ENCODE measurements around the gene SLC35A2.

Gene SLC35A2

DNA sequence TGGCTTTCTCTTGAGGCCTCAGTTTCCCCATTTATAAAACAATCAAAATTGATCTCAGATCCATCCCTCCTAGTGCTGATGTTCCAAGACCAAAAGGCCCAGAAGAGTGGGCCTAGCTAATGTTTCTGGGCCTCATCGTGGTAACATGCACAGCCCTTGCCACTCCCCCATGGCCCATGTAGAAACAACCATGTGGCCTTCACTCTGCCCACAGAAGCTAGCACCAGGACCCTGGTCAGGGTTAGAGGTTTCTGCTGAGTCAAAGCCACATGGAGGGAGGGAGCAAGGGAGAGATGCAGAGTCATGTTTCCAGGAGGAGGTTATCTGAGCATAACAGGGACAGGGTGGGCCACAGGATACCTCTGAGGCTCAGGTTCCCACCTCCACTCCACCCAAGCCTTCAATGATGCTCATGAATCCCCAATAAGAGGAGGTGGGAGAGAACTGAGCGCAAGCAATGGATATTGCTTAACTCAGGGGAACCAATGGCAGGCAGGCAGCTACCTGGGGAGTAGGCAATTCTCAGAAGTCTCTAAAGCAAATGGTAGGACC, 29.0 kb upstream of the SLC35A2 start:
- no peak overlapping the region for H2AFZ ChIP-seq (ENCODE audit: low read length, unreplicated experiment)
- no peaks in the 10 kb centered on the region for H3K4me1 ChIP-seq (ENCODE audit: control insufficient read depth, insufficient read depth, low read length, unreplicated experiment)
- H3K79me2 ChIP-seq (ENCODE audit: control insufficient read depth, insufficient read depth, low read length, unreplicated experiment): peaks cover 26% of the 10 kb centered on the region
- H3K27me3 ChIP-seq (ENCODE audit: insufficient read depth, low read length): no peaks in the 10 kb centered on the region
- no peaks in the 10 kb centered on the region for H3K36me3 ChIP-seq (ENCODE audit: insufficient read depth, low read length)
- no peak overlapping the region for H3K4me3 ChIP-seq (ENCODE audit: low read depth, low read length)
- H3K27ac ChIP-seq (ENCODE audit: low read depth, low read length): no peak overlapping the region

DNA sequence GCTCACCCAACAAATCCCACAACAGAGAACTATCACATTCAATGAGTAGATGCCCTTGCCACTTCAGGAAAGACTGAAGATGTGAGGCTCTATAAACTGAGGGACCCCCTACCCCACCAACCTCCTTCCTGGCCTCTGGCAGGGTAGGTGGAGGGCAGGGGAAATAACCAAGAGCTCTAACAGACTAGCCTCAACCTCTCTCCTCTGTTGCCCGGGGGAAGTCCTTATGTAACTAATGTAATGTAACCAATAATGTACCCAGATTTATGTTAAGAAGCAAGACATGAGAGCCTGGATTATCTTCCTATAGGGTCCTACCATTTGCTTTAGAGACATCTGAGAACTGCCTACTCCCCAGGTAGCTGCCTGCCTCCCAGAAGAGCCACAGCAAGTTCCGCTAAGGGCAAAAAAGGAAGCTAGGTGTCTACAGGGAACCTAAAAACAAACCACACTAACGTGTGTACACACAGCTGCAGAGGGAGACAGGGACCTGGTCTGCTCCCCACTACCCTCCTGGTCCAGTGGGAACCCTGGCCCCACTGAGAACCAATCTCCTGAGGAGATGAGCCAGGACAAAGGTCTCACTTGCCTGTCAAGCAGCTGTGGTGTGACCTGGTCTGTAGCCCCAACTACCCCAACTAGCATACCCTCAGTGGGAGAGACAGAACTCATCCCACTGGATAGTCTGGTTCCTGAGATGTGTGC, 28.2 kb upstream of the SLC35A2 start:
- Histone ChIP-seq H3K4me3 (ENCODE audit: low read depth, low read length) (no peak overlapping the region), H3K4me1 (ENCODE audit: control insufficient read depth, insufficient read depth, low read length, unreplicated experiment) (no peaks in the 10 kb centered on the region), H2AFZ (ENCODE audit: low read length, unreplicated experiment) (no peak overlapping the region), H3K27me3 (ENCODE audit: insufficient read depth, low read length) (no peaks in the 10 kb centered on the region), H3K27ac (ENCODE audit: low read depth, low read length) (no peak overlapping the region), H3K79me2 (ENCODE audit: control insufficient read depth, insufficient read depth, low read length, unreplicated experiment) (peaks cover 24% of the 10 kb centered on the region), H3K36me3 (ENCODE audit: insufficient read depth, low read length) (0 out of 2 replicates have a peak, but pooled peaks cover under 1% of the 10 kb centered on the region)

- Histone ChIP-seq H3K79me2 (ENCODE audit: control insufficient read depth, insufficient read depth, low read length, unreplicated experiment) (peaks cover 24% of the 10 kb centered on the region), H2AFZ (ENCODE audit: low read length, unreplicated experiment) (no peak overlapping the region), H3K36me3 (ENCODE audit: insufficient read depth, low read length) (0 out of 2 replicates have a peak, but pooled peaks cover 4% of the 10 kb centered on the region), H3K4me1 (ENCODE audit: control insufficient read depth, insufficient read depth, low read length, unreplicated experiment) (no peaks in the 10 kb centered on the region), H3K27me3 (ENCODE audit: insufficient read depth, low read length) (no peaks in the 10 kb centered on the region), H3K4me3 (ENCODE audit: low read depth, low read length) (no peak overlapping the region), H3K27ac (ENCODE audit: low read depth, low read length) (no peak overlapping the region)
Observed at GRCh38 chrX:48938721-48939425, 27.4 kb upstream of the SLC35A2 start.

- H2AFZ ChIP-seq (ENCODE audit: low read length, unreplicated experiment): no peak overlapping the region
- no peak overlapping the region for H3K27ac ChIP-seq (ENCODE audit: low read depth, low read length)
- no peaks in the 10 kb centered on the region for H3K27me3 ChIP-seq (ENCODE audit: insufficient read depth, low read length)
- no peaks in the 10 kb centered on the region for H3K4me1 ChIP-seq (ENCODE audit: control insufficient read depth, insufficient read depth, low read length, unreplicated experiment)
- H3K36me3 ChIP-seq (ENCODE audit: insufficient read depth, low read length): 0 out of 2 replicates have a peak, but pooled peaks cover 4% of the 10 kb centered on the region
- no peak overlapping the region for H3K4me3 ChIP-seq (ENCODE audit: low read depth, low read length)
- H3K79me2 ChIP-seq (ENCODE audit: control insufficient read depth, insufficient read depth, low read length, unreplicated experiment): peaks cover 23% of the 10 kb centered on the region
Observed at GRCh38 chrX:48937054-48937907, 25.8 kb upstream of the SLC35A2 start.

DNA sequence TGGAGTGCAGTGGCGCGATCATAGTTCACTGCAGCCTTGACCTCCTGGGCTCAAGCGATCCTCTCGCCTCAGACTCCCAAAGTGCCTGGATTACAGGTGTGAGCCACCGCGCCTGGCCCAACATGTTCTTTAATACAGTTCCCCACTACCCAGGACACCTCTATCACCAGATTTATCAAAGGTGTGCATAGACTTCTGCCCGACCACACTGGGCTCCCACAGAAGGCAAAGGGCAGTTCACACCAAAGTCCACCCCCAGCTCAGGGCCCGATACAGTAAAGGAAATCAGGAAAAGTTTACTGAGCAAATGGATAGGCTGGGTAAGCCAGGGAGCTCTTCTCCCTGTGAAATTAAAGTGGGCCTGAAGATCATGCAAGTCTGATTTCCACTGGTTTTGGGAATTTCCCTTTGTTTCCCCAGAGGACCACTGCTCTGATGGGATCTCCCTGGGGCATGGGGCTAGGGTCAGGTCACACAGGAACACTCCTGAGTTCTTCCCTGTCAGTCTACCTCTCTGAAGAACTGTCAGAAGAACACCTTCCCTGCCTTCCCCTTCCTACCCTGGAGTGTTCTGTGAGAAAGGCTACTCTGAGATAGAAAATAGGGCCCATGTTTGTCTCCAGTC, 25.1 kb upstream of the SLC35A2 start:
- H3K27ac ChIP-seq (ENCODE audit: low read depth, low read length): no peak overlapping the region
- no peak overlapping the region for H2AFZ ChIP-seq (ENCODE audit: low read length, unreplicated experiment)
- no peaks in the 10 kb centered on the region for H3K27me3 ChIP-seq (ENCODE audit: insufficient read depth, low read length)
- peaks cover 18% of the 10 kb centered on the region for H3K79me2 ChIP-seq (ENCODE audit: control insufficient read depth, insufficient read depth, low read length, unreplicated experiment)
- H3K4me1 ChIP-seq (ENCODE audit: control insufficient read depth, insufficient read depth, low read length, unreplicated experiment): no peaks in the 10 kb centered on the region
- 0 out of 2 replicates have a peak, but pooled peaks cover 4% of the 10 kb centered on the region for H3K36me3 ChIP-seq (ENCODE audit: insufficient read depth, low read length)
- no peak overlapping the region for H3K4me3 ChIP-seq (ENCODE audit: low read depth, low read length)

DNA sequence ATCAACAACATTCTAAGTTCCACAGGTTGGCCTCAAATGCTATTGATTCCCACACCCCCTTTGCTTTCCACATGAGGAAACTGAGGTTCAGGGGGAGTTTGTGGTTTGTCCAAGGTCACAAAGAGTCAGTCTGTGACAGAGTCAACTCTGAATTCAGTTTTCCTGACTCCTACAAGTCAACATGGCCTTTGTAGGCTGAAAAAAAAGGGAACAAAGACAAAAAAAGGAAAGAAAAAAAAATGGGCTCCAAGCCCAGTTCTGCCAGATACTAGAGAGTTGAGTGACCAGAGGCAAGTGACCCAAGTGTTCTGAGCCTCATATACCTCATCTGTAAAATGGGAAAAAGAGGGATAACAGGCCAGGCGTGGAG, 23.8 kb upstream of the SLC35A2 start:
- H3K36me3 ChIP-seq (ENCODE audit: insufficient read depth, low read length): 0 out of 2 replicates have a peak, but pooled peaks cover 4% of the 10 kb centered on the region
- no peak overlapping the region for H2AFZ ChIP-seq (ENCODE audit: low read length, unreplicated experiment)
- H3K4me1 ChIP-seq (ENCODE audit: control insufficient read depth, insufficient read depth, low read length, unreplicated experiment): no peaks in the 10 kb centered on the region
- no peak overlapping the region for H3K27ac ChIP-seq (ENCODE audit: low read depth, low read length)
- peaks cover 15% of the 10 kb centered on the region for H3K79me2 ChIP-seq (ENCODE audit: control insufficient read depth, insufficient read depth, low read length, unreplicated experiment)
- H3K27me3 ChIP-seq (ENCODE audit: insufficient read depth, low read length): no peaks in the 10 kb centered on the region
- H3K4me3 ChIP-seq (ENCODE audit: low read depth, low read length): no peak overlapping the region

GRCh38 chrX:48934581-48935300, 23.3 kb upstream of the SLC35A2 start:
- H3K79me2 ChIP-seq (ENCODE audit: control insufficient read depth, insufficient read depth, low read length, unreplicated experiment): peaks cover 11% of the 10 kb centered on the region
- H3K4me1 ChIP-seq (ENCODE audit: control insufficient read depth, insufficient read depth, low read length, unreplicated experiment): no peaks in the 10 kb centered on the region
- 0 out of 2 replicates have a peak, but pooled peaks cover 4% of the 10 kb centered on the region for H3K36me3 ChIP-seq (ENCODE audit: insufficient read depth, low read length)
- no peak overlapping the region for H2AFZ ChIP-seq (ENCODE audit: low read length, unreplicated experiment)
- no peaks in the 10 kb centered on the region for H3K27me3 ChIP-seq (ENCODE audit: insufficient read depth, low read length)
- no peak overlapping the region for H3K4me3 ChIP-seq (ENCODE audit: low read depth, low read length)
- no peak overlapping the region for H3K27ac ChIP-seq (ENCODE audit: low read depth, low read length)

DNA sequence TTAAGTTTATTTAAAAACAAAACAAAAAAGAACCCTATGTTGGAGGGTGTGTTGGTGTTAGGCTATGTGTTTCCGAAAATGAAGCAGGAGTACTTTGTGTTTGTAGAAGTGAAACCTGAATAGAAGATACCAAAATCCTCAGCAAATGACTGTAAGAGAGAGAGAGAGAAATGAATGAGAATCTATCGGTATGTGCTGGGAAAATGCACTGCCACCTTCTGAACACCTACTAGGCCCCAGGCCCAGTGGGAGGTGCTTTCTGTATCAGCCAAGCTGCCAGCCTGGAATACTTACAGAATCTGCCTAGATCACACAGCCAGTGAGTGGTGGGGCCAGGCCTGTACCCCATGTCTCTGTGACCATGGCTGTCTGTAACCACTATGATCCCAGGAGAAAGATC, 22.3 kb upstream of the SLC35A2 start:
- Histone ChIP-seq H3K27me3 (ENCODE audit: insufficient read depth, low read length) (no peaks in the 10 kb centered on the region), H3K36me3 (ENCODE audit: insufficient read depth, low read length) (0 out of 2 replicates have a peak, but pooled peaks cover 4% of the 10 kb centered on the region), H3K27ac (ENCODE audit: low read depth, low read length) (no peak overlapping the region), H3K79me2 (ENCODE audit: control insufficient read depth, insufficient read depth, low read length, unreplicated experiment) (peaks cover 9% of the 10 kb centered on the region), H3K4me1 (ENCODE audit: control insufficient read depth, insufficient read depth, low read length, unreplicated experiment) (no peaks in the 10 kb centered on the region), H3K4me3 (ENCODE audit: low read depth, low read length) (no peak overlapping the region), H2AFZ (ENCODE audit: low read length, unreplicated experiment) (no peak overlapping the region)

DNA sequence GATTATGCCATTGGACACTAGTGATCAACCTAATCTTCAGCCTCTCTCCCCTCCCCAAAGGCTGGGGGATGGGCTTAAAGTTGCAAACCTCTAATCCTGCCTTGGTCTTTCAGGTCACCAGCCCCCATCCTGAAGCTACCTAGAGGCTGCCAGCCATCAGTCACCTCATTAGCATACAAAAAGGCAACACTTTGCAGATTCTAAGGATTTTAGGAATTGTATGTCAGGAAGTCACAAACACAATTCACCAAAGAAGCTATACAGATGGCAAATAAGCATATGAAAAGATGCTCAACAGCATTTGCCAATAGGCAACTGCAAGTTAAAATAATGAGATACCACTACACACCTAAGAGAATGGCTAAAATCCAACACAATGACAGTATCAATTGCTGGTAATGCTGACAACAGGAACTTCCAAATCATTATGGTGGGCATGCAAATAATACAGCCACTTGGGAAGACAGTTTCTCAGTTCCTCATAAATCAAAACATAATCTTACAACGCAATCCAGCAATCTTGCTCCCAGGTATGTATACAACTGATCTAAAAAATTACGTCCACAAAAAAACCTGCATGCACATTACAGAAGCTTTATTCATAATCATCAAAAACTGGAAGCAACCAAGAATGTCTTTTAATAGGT, 16.4 kb upstream of the SLC35A2 start:
- no peak overlapping the region for H3K4me3 ChIP-seq (ENCODE audit: low read depth, low read length)
- H3K79me2 ChIP-seq (ENCODE audit: control insufficient read depth, insufficient read depth, low read length, unreplicated experiment): no peaks in the 10 kb centered on the region
- H3K27ac ChIP-seq (ENCODE audit: low read depth, low read length): no peak overlapping the region
- no peaks in the 10 kb centered on the region for H3K36me3 ChIP-seq (ENCODE audit: insufficient read depth, low read length)
- H3K4me1 ChIP-seq (ENCODE audit: control insufficient read depth, insufficient read depth, low read length, unreplicated experiment): no peaks in the 10 kb centered on the region
- H3K27me3 ChIP-seq (ENCODE audit: insufficient read depth, low read length): no peaks in the 10 kb centered on the region
- no peak overlapping the region for H2AFZ ChIP-seq (ENCODE audit: low read length, unreplicated experiment)
